Retinal pigment epithelial cell (primary cell): ENCODE measurements around the gene TBCE.

Experiments used
- DNase-seq: peaks from one replicate; pipeline ENCODE4 v3.0.0-alpha.2; 2010; ENCODE audit warnings: low read depth
- H3K4me3 ChIP-seq: 2 replicates; pipeline ENCODE4 v1.5.1; 2011; ENCODE audit warnings: mild to moderate bottlenecking, low read length, control low read depth, moderate library complexity
- TF ChIP-seq, protein P1 (sequence below): conservative IDR thresholded peaks from 2 replicates; pipeline ENCODE4 v1.5.1; 2011; ENCODE audit warnings: low read depth, low read length, control low read depth, inconsistent platforms

TBCE gene

DNA sequence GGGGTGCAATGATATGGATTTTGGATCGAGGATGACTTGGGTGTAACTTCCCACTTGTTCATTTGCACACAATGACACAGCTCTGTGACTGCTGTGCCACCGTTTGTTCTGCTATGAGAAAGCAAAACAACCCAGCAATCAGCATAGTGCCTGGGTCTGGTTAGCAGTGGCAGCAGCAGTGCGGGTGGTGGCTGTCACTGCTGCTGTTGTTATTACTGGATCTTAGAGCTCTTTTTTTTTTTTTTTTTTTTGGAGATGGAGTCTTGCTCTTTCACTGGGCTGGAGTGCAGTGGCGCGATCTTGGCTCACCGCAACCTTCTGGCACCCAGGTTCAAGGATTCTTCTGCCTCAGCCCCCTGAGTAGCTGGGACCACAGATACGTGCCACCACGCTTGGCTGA is 56.9 kb downstream of the TBCE start:
- no peak for DNase-seq
- H3K4me3 ChIP-seq, result no peak overlapping the region
- TF ChIP-seq, protein P1, sequence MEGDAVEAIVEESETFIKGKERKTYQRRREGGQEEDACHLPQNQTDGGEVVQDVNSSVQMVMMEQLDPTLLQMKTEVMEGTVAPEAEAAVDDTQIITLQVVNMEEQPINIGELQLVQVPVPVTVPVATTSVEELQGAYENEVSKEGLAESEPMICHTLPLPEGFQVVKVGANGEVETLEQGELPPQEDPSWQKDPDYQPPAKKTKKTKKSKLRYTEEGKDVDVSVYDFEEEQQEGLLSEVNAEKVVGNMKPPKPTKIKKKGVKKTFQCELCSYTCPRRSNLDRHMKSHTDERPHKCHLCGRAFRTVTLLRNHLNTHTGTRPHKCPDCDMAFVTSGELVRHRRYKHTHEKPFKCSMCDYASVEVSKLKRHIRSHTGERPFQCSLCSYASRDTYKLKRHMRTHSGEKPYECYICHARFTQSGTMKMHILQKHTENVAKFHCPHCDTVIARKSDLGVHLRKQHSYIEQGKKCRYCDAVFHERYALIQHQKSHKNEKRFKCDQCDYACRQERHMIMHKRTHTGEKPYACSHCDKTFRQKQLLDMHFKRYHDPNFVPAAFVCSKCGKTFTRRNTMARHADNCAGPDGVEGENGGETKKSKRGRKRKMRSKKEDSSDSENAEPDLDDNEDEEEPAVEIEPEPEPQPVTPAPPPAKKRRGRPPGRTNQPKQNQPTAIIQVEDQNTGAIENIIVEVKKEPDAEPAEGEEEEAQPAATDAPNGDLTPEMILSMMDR, result no peak

DNA sequence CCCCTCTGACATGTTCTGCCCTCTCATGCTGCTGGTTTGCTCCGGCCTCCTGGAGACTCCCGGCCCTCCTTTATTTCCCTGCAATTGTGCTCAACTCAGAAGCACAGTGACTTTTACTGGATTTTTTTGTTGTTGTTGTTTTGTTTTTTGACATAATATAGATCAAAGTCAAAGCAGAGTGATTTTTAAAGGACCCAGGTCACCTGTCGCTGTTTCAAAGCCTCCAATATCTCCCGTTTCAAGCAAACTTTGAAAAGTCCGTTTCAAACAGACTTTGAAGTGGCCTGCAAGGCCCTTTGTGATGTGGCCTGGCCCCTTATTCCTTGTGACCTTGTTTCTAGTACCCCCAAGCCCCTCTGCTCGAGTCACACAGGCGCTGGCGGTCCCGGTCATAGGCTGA is 58.1 kb downstream of the TBCE start:
- H3K4me3 ChIP-seq, result no peak overlapping the region
- DNase-seq, result no peak
- TF ChIP-seq, protein P1, result no peak

DNA sequence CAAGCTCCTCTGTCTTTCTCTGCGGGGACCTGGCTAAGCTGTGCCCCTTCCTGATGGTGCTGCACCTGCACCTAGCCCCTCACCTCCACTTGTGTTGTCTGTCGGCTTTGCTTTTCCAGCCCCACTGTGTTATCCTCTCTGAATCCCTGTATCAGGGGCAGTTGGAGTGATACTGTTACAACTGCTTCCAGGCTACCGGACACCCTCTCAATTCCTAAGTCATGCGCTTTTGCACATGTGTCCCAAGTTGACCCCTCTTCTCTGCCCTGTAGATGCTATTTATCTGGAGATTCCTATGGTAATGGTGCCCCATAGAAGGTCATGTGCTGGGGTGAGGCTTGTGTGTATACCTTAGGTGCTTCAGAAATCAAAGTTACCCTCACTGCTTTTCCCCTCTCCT is 58.9 kb downstream of the TBCE start:
- TF ChIP-seq, protein P1, result no peak
- no peak for DNase-seq
- no peak overlapping the region for H3K4me3 ChIP-seq

DNA sequence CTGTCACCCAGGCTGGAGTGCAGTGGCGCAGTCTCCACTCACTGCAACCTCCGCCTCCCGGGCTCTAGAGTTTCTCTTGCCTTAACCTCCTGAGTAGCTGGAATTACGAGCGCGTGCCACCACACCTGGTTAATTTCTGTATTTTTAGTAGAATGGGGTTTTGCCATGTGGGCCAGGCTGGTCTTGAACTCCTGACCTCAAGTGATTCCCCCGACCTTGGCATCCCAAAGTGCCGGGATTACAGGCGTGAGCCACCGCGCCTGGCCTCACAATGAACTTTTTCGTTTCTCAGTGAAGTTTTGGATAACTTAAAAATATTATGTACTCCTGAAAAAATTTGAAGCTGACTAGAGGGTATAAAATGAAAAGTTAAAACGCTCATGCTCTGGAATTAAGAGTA is 59.5 kb downstream of the TBCE start:
- H3K4me3 ChIP-seq, result no peak overlapping the region
- TF ChIP-seq, protein P1, result no peak
- no peak for DNase-seq

DNA sequence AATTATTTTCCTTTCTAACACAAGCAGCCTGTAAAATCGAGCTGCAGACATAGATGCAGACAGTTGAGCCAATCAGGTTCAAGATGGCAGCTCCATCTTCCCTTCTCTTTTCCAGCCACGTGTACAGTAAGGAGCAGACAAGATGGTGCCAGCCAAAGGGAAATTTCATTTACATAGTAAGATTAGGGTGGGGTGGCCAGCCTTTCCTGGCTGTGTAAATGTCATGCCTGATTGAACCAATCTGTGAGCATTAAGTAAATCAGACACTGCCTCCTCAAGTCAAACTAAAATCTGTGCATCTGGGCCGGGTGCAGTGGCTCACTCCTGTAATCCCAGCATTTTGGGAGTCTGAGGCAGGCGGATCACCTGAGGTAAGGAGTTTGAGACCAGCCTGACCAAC is 60.2 kb downstream of the TBCE start:
- DNase-seq, result no peak
- H3K4me3 ChIP-seq, result no peak overlapping the region

DNA sequence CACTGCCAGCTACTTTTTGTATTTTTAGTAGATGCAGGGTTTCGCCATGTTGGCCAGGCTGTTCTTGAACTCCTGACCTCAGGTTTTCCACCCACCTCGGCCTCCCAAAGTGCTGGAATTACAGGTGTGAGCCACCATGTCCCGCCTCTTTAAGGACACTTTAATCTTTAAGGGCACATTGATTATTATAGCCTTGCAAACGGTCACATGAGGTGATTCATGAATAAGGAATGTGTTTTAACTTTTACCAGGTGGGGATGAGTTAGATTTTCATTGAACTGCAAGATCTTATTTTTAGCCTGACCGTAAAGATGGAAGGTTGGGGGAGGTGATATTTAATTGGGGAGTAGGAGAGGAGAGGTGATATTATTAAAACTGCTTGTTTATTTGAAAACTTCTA is 61.9 kb downstream of the TBCE start:
- TF ChIP-seq, protein P1, result no peak
- DNase-seq, result no peak
- no peak overlapping the region for H3K4me3 ChIP-seq

More for the DNA sequence above, 60.2 kb downstream of the TBCE start:
- TF ChIP-seq, protein P1, result no peak

DNA sequence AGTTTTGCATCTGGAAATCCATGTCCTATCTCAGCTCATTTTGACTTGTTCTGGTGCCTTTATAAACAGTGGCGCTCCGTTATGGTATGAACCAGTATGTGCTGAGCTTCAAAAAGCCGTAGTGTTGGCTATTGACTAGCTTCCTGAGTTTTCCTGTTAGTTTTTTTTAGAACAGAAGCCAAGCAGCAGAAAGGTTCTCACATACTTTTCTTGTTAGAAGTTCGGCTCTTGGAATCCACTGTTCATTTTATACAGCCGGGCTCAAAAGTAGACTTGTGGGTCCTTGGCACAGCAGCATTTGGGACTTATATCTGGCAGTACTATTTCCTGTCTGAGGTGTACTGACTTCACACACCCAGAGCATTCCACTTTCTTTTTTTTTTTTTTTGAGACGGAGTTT is 63.8 kb downstream of the TBCE start:
- no peak for DNase-seq
- no peak overlapping the region for H3K4me3 ChIP-seq
- TF ChIP-seq, protein P1, result no peak
